WTC11 (cell line): ENCODE measurements around the gene OSBPL7. TPM values are rescaled to one million over a fixed set of nuclear protein-coding genes. Genes with fewer than 3 reads are reported as not detected.

Experiments
- ATAC-seq: fragments of 200-7000 bp; cut with Tn5 transposase; 2 replicates; pipeline ENCODE4 v1.10.0; 2021; ENCODE audit warnings: mild to moderate bottlenecking, moderate library complexity
- CTCF ChIA-PET: fragments of 300-600 bp; sonication (Branson Sonifier 250); formaldehyde crosslinking; loops from one replicate; lab custom pipeline; 2021; ENCODE audit warnings: antibody characterized with exemption; lab: Charles Lee
- POLR2A ChIA-PET: fragments of 350-600 bp; sonication (Branson Sonifier 250); formaldehyde crosslinking; loops from one replicate; lab custom pipeline; 2021; ENCODE audit warnings: antibody characterized with exemption; lab: Charles Lee
- DNase-seq: peaks from one replicate; pipeline ENCODE4 v3.0.0; 2021; ENCODE audit warnings: low spot score
- H3K27ac Mint-ChIP-seq: 2 replicates; pipeline ENCODE4 v1.8.0; 2021; ENCODE audit warnings: mixed read lengths
- H3K27me3 Mint-ChIP-seq: 2 replicates; pipeline ENCODE4 v1.8.0; 2021; ENCODE audit warnings: low read depth, mild to moderate bottlenecking, moderate library complexity, mixed read lengths
- H3K36me3 Mint-ChIP-seq: 2 replicates; pipeline ENCODE4 v1.8.0; 2021; ENCODE audit warnings: mixed read lengths
- H3K4me1 Mint-ChIP-seq: 2 replicates; pipeline ENCODE4 v1.8.0; 2022; ENCODE audit warnings: mixed read lengths
- H3K4me3 Mint-ChIP-seq: 2 replicates; pipeline ENCODE4 v1.8.0; 2021; ENCODE audit warnings: mild to moderate bottlenecking, moderate library complexity, mixed read lengths
- H3K9me3 Mint-ChIP-seq: 2 replicates; pipeline ENCODE4 v1.8.0; 2021; ENCODE audit warnings: mixed read lengths
- AFF4 ChIP-seq: sonication (generic); formaldehyde crosslinking; IDR thresholded peaks from 2 replicates; pipeline ENCODE4 v1.8.1; 2023; ENCODE audit warnings: mild to moderate bottlenecking, missing genetic modification reagents, borderline replicate concordance
- ATF3 ChIP-seq: sonication (generic); formaldehyde crosslinking; conservative IDR thresholded peaks from 2 replicates; pipeline ENCODE4 v1.8.1; 2022; ENCODE audit warnings: mild to moderate bottlenecking, missing genetic modification reagents
- ATF6 ChIP-seq: sonication (generic); formaldehyde crosslinking; IDR thresholded peaks from 2 replicates; pipeline ENCODE4 v1.8.1; 2023; ENCODE audit warnings: mild to moderate bottlenecking, missing genetic modification reagents
- CREB1 ChIP-seq: sonication (generic); formaldehyde crosslinking; IDR thresholded peaks from 2 replicates; pipeline ENCODE4 v1.8.0; 2023; ENCODE audit warnings: mild to moderate bottlenecking, missing genetic modification reagents
- CREM ChIP-seq: sonication (generic); formaldehyde crosslinking; IDR thresholded peaks from 2 replicates; pipeline ENCODE4 v1.8.1; 2022; ENCODE audit warnings: mild to moderate bottlenecking, missing genetic modification reagents, moderate library complexity
- E2F5 ChIP-seq: sonication (generic); formaldehyde crosslinking; IDR thresholded peaks from 2 replicates; pipeline ENCODE4 v1.8.1; 2022; ENCODE audit warnings: mild to moderate bottlenecking, moderate library complexity, missing genetic modification reagents
- GRHL2 ChIP-seq: fragments of 250-450 bp; sonication (Bioruptor Pico); IDR thresholded peaks from 2 replicates; pipeline ENCODE4 v1.8.0; 2022; ENCODE audit warnings: mild to moderate bottlenecking, moderate library complexity; ENCODE audit not compliant: insufficient replicate concordance, severe bottlenecking
- IRF1 ChIP-seq: sonication (generic); formaldehyde crosslinking; IDR thresholded peaks from 2 replicates; pipeline ENCODE4 v1.8.0; 2023; ENCODE audit warnings: missing genetic modification reagents
- MAX ChIP-seq: sonication (generic); formaldehyde crosslinking; IDR thresholded peaks from 2 replicates; pipeline ENCODE4 v1.8.0; 2022; ENCODE audit warnings: mild to moderate bottlenecking, missing genetic modification reagents
- MLX ChIP-seq: sonication (generic); formaldehyde crosslinking; IDR thresholded peaks from 2 replicates; pipeline ENCODE4 v1.8.1; 2023; ENCODE audit warnings: mild to moderate bottlenecking, missing genetic modification reagents, moderate library complexity
- MXD4 ChIP-seq: fragments of 250-450 bp; sonication (Bioruptor Pico); IDR thresholded peaks from 2 replicates; pipeline ENCODE4 v1.8.0; 2021; ENCODE audit warnings: mild to moderate bottlenecking, moderate library complexity, borderline replicate concordance
- NR1H2 ChIP-seq: sonication (generic); formaldehyde crosslinking; IDR thresholded peaks from 2 replicates; pipeline ENCODE4 v1.9.0; 2021; ENCODE audit warnings: mild to moderate bottlenecking, moderate library complexity, missing genetic modification reagents
- OVOL2 ChIP-seq: fragments of 250-450 bp; sonication (Bioruptor Pico); IDR thresholded peaks from 2 replicates; pipeline ENCODE4 v1.9.0; 2021; ENCODE audit warnings: mild to moderate bottlenecking, borderline replicate concordance
- PRDM15 ChIP-seq: sonication (generic); formaldehyde crosslinking; IDR thresholded peaks from 2 replicates; pipeline ENCODE4 v1.8.0; 2022; ENCODE audit warnings: missing genetic modification reagents
- PRRX2 ChIP-seq: fragments of 250-450 bp; sonication (Bioruptor Pico); IDR thresholded peaks from 2 replicates; pipeline ENCODE4 v1.8.0; 2021; ENCODE audit warnings: mild to moderate bottlenecking
- TP53 ChIP-seq: sonication (generic); formaldehyde crosslinking; IDR thresholded peaks from 2 replicates; pipeline ENCODE4 v1.8.1; 2023; ENCODE audit warnings: mild to moderate bottlenecking, missing genetic modification reagents
- USF1 ChIP-seq: sonication (generic); formaldehyde crosslinking; IDR thresholded peaks from 2 replicates; pipeline ENCODE4 v1.8.0; 2022; ENCODE audit warnings: mild to moderate bottlenecking, missing genetic modification reagents
- ZNF121 ChIP-seq: sonication (generic); formaldehyde crosslinking; IDR thresholded peaks from 2 replicates; pipeline ENCODE4 v1.8.0; 2023; ENCODE audit warnings: missing genetic modification reagents
- total RNA-seq: library from RNA; stranded (reverse); gene quantifications from 3 replicates; pipeline ENCODE4 v1.2.3, GENCODE V29; 2021

OSBPL7 gene
- total RNA-seq, 1 experiment from 2014 or later: 13.5 TPM

- ATAC-seq (no peak), DNase-seq (no peak)
- Mint-ChIP-seq H3K4me1 (no peaks in the 10 kb centered on the region), H3K36me3 (no peaks in the 10 kb centered on the region), H3K27ac (no peak overlapping the region), H3K27me3 (peaks cover 2% of the 10 kb centered on the region; the same call in 1 of the 2 replicates), H3K4me3 (no peak overlapping the region), H3K9me3 (no peaks in the 10 kb centered on the region)
- POLR2A ChIA-PET: interaction anchor here (1.3 kb wide), 1 partner anchor 12 kb away, joined by 3 read pairs; no protein-coding TSS in a partner anchor
- no peak for TF ChIP-seq ATF6
- no peak for TF ChIP-seq MXD4 (CRISPR knock-in tag)
- no peak for TF ChIP-seq CREM (CRISPR knock-in tag)
- TF ChIP-seq OVOL2 (CRISPR knock-in tag): no peak
- TF ChIP-seq USF1 (CRISPR knock-in tag): no peak
- no peak for TF ChIP-seq TP53
- no peak for TF ChIP-seq AFF4
- no peak for TF ChIP-seq CREB1 (CRISPR knock-in tag)
- TF ChIP-seq PRRX2 (CRISPR knock-in tag): no peak
- no peak for TF ChIP-seq MLX (CRISPR knock-in tag)
- CTCF ChIA-PET: interaction anchor here (0.6 to 1.7 kb wide), 12 partner anchors 12 to 169 kb away, joined by 3 to 6 read pairs (median 4); partner anchors contain the start of genes CDK5RAP3, OSBPL7 and TBX21
These were observed 19.7 kb downstream of the OSBPL7 start for GRCh38 chr17:47801906-47802305.

- H3K9me3 Mint-ChIP-seq: no peaks in the 10 kb centered on the region
- ATAC-seq (no peak), DNase-seq (no peak)
- no peaks in the 10 kb centered on the region for H3K36me3 Mint-ChIP-seq
- CTCF ChIA-PET: interaction anchor here (0.6 to 1.7 kb wide), 5 partner anchors 20 to 211 kb away, joined by 3 to 6 read pairs (median 3); partner anchors contain the start of gene OSBPL7
- peaks cover 2% of the 10 kb centered on the region; the same call in 1 of the 2 replicates for H3K27me3 Mint-ChIP-seq
- no peak overlapping the region for H3K27ac Mint-ChIP-seq
- H3K4me1 Mint-ChIP-seq: no peaks in the 10 kb centered on the region
- POLR2A ChIA-PET: interaction anchor here (1.3 kb wide), 1 partner anchor 11 kb away, joined by 3 read pairs; no protein-coding TSS in a partner anchor
- H3K4me3 Mint-ChIP-seq: no peak overlapping the region
- no peak for TF ChIP-seq NR1H2 (CRISPR knock-in tag)
- TF ChIP-seq E2F5: no peak
- TF ChIP-seq ZNF121: no peak
- no peak for TF ChIP-seq GRHL2 (CRISPR knock-in tag)
- no peak for TF ChIP-seq ATF3 (CRISPR knock-in tag)
- TF ChIP-seq PRDM15: no peak
- TF ChIP-seq MAX (CRISPR knock-in tag): no peak
- no peak for TF ChIP-seq MLX (CRISPR knock-in tag)
- no peak for TF ChIP-seq IRF1 (CRISPR knock-in tag)
These were observed 20.3 kb downstream of the OSBPL7 start for GRCh38 chr17:47801176-47801765.
